ENCODE data around the gene NOA1.

Gene NOA1

GRCh38 chr4:56977321-56978012 lies at the start of gene NOA1:
Gene NOA1, minus strand, starts transcription at chr4:56977606. Its CDS starts 21 bp downstream, at chr4:56977585.
- DNase-seq, result peak; percentile 98

GRCh38 chr4:57023104-57023503 lies 45.7 kb upstream of the NOA1 start:
- DNase-seq, result no peak

GRCh38 chr4:57020467-57021101 lies 43.2 kb upstream of the NOA1 start:
- no peak for DNase-seq

GRCh38 chr4:57018980-57019379 lies 41.6 kb upstream of the NOA1 start:
- no peak for DNase-seq

GRCh38 chr4:57013543-57014120 lies 36.2 kb upstream of the NOA1 start:
- DNase-seq, result no peak

GRCh38 chr4:56999751-57000150 lies 22.3 kb upstream of the NOA1 start:
- no peak for DNase-seq

- no peak for DNase-seq
These were observed 18.1 kb upstream of the NOA1 start for GRCh38 chr4:56995525-56995924.

- no peak for DNase-seq
These were observed 12.9 kb upstream of the NOA1 start for GRCh38 chr4:56990109-56990905.

- no peak for DNase-seq
These were observed 9.5 kb upstream of the NOA1 start for GRCh38 chr4:56986952-56987351.

- no peak for DNase-seq
These were observed 8.8 kb upstream of the NOA1 start for GRCh38 chr4:56986192-56986591.

GRCh38 chr4:56981795-56982201 lies 4.4 kb upstream of the NOA1 start:
- DNase-seq, result no peak

GRCh38 chr4:56979421-56980072 lies 2.1 kb upstream of the NOA1 start:
- peak; percentile 33 for DNase-seq

- DNase-seq, result peak; percentile 89
These were observed 1.4 kb upstream of the NOA1 start, which contains the start of gene POLR2B for GRCh38 chr4:56978750-56979303. Gene POLR2B, plus strand, starts transcription at chr4:56978896. Its CDS starts 90 bp downstream, at chr4:56978986.

GRCh38 chr4:56976837-56977320 lies 527 bp downstream of the NOA1 start:
- peak; percentile 62 for DNase-seq

GRCh38 chr4:56976283-56976836 lies 1.0 kb downstream of the NOA1 start:
- no peak for DNase-seq

GRCh38 chr4:56973336-56973735 lies 4.1 kb downstream of the NOA1 start:
- DNase-seq, result no peak

- DNase-seq, result no peak
These were observed 4.6 kb downstream of the NOA1 start for GRCh38 chr4:56972809-56973208.

- no peak for DNase-seq
These were observed 5.0 kb downstream of the NOA1 start for GRCh38 chr4:56972389-56972788.

GRCh38 chr4:56971383-56971782 lies 6.0 kb downstream of the NOA1 start:
- DNase-seq, result no peak

GRCh38 chr4:56961107-56961500 lies 16.3 kb downstream of the NOA1 start:
- DNase-seq, result no peak

- DNase-seq, result no peak
These were observed 18.3 kb downstream of the NOA1 start for GRCh38 chr4:56959100-56959499.

- DNase-seq, result no peak
These were observed 19.3 kb downstream of the NOA1 start for GRCh38 chr4:56958111-56958517.

Data from CD4-positive, alpha-beta T cell treated with Interleukin-6 for 4 hours (primary cell).